BLaER1 (cell line): Measurements from ENCODE around the gene ITIH5.

ENCODE experiments used
- H3K27ac ChIP-seq: shearing (Covaris generic); formaldehyde crosslinking; 2 replicates; pipeline ENCODE4 v1.8.1; 2022
- H3K27me3 ChIP-seq: shearing (Covaris generic); formaldehyde crosslinking; 2 replicates; pipeline ENCODE4 v1.8.1; 2022
- H3K36me3 ChIP-seq: shearing (Covaris generic); formaldehyde crosslinking; 2 replicates; pipeline ENCODE4 v1.8.1; 2022
- H3K4me1 ChIP-seq: shearing (Covaris generic); formaldehyde crosslinking; 2 replicates; pipeline ENCODE4 v1.8.1; 2022
- H3K4me2 ChIP-seq: shearing (Covaris generic); formaldehyde crosslinking; 2 replicates; pipeline ENCODE4 v1.8.1; 2022
- H3K4me3 ChIP-seq: shearing (Covaris generic); formaldehyde crosslinking; 2 replicates; pipeline ENCODE4 v1.8.1; 2022
- H3K9ac ChIP-seq: shearing (Covaris generic); formaldehyde crosslinking; 2 replicates; pipeline ENCODE4 v1.8.1; 2022
- H3K9me3 ChIP-seq: shearing (Covaris generic); formaldehyde crosslinking; 2 replicates; pipeline ENCODE4 v1.8.1; 2022
- H4K20me1 ChIP-seq: shearing (Covaris generic); formaldehyde crosslinking; 2 replicates; pipeline ENCODE4 v1.8.1; 2022
- Cebpa-rat ChIP-seq: shearing (Covaris generic); IDR thresholded peaks from 2 replicates; pipeline ENCODE4 v1.8.1; 2022

ITIH5 gene

GRCh38 chr10:7553531-7553930, 113.2 kb downstream of the ITIH5 start:
- Histone ChIP-seq H3K4me1 (no peaks in the 10 kb centered on the region), H3K36me3 (no peaks in the 10 kb centered on the region), H3K9ac (no peak overlapping the region), H3K4me3 (no peak overlapping the region), H3K27ac (no peak overlapping the region), H3K9me3 (no peaks in the 10 kb centered on the region), H3K27me3 (no peaks in the 10 kb centered on the region), H3K4me2 (no peak overlapping the region), H4K20me1 (no peaks in the 10 kb centered on the region)
- no peak for TF ChIP-seq Cebpa-rat

DNA sequence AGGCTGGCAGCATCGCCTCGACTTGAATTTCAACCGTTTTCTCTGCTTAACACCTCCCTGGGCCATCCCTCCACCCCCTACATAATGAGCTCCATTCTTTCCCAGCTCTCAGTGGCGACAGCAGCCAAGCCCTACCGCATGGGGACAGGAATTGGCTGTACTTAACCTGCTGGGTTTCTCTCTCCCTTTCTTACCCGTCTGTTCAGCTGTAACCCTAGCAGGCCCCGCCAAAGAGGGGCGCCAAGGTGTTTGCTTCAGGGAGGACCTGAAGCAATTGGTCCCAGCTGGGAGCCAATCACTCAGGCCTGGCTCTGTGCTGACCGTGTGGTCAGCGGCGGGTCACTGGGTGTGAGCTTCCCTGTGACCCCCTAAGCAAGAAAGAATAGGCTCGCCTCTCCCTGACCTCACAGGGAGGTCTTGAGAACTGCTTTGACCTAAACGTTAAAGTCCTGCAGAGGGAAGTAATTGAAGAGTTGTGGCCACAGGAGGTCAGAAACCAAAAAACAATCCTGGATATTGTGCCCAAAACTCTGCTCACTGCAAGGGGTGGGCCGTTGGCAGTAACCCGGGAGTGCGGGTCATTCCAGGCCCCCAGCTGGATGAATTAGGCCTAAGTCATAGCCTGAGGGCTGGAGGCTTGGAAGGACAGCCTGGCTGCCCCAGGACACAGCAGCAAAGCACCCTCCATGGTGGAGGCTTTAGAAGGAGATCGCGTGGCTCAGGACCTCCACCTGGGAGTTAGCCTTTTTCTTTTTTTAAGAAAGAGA, 114.6 kb downstream of the ITIH5 start:
- Histone ChIP-seq H3K9ac (no peak overlapping the region), H4K20me1 (no peaks in the 10 kb centered on the region), H3K4me2 (no peak overlapping the region), H3K27ac (no peak overlapping the region), H3K4me1 (no peaks in the 10 kb centered on the region), H3K36me3 (no peaks in the 10 kb centered on the region), H3K27me3 (no peaks in the 10 kb centered on the region), H3K4me3 (no peak overlapping the region), H3K9me3 (no peaks in the 10 kb centered on the region)
- TF ChIP-seq Cebpa-rat, result no peak

DNA sequence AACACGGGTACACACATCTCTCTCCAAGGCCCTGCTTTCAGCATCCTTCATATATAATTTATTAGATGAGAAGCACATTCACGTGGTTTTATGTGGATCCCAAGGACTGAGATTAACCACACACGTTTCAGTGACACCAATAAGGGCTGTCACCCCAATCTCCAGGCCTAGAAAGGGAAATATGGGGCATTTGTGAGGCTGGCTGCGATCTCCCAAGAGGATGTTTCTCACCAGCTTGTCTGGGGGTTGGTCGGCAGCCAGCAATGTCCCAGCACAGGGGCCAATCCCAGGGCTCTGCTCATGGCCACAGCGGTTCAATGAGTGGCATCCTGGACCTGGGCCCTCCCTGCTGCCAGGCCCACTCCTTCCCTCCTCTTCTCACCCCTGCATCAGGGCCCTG, 115.5 kb downstream of the ITIH5 start:
- Histone ChIP-seq H4K20me1 (no peaks in the 10 kb centered on the region), H3K4me2 (no peak overlapping the region), H3K36me3 (no peaks in the 10 kb centered on the region), H3K27ac (no peak overlapping the region), H3K9ac (no peak overlapping the region), H3K4me1 (no peaks in the 10 kb centered on the region), H3K9me3 (no peaks in the 10 kb centered on the region), H3K4me3 (no peak overlapping the region), H3K27me3 (no peaks in the 10 kb centered on the region)
- TF ChIP-seq Cebpa-rat, result no peak

GRCh38 chr10:7550013-7550412, 116.8 kb downstream of the ITIH5 start:
- TF ChIP-seq Cebpa-rat, result no peak
- H3K9me3 ChIP-seq, result no peaks in the 10 kb centered on the region
- no peak overlapping the region for H3K4me3 ChIP-seq

DNA sequence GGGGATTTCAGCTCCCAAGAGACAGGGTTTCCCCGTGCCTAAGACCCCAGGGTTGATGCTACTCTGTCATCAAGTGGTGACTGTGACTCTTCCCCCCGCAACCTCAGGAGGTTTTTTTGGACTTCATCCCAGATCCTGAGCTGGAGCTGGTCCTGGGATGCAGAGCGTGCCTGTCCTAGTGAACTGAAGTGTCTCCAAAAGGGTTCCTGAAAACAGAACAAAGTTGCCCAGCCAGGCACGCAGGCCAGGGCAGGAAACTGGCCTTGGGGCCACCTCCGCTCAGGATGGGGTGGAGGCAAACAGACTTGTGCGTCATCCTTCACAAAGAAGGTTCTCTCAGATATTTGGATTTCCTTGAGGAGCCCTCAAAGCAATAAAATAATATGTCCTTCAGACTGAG, 118.9 kb downstream of the ITIH5 start:
- Histone ChIP-seq H4K20me1 (no peaks in the 10 kb centered on the region), H3K4me1 (no peaks in the 10 kb centered on the region), H3K27ac (no peak overlapping the region), H3K9ac (no peak overlapping the region), H3K27me3 (no peaks in the 10 kb centered on the region), H3K4me2 (no peak overlapping the region), H3K36me3 (no peaks in the 10 kb centered on the region), H3K4me3 (no peak overlapping the region), H3K9me3 (no peaks in the 10 kb centered on the region)
- TF ChIP-seq Cebpa-rat, result no peak

More at GRCh38 chr10:7550013-7550412, 116.8 kb downstream of the ITIH5 start:
- H3K27me3 ChIP-seq, result no peaks in the 10 kb centered on the region
- no peak overlapping the region for H3K27ac ChIP-seq
- no peak overlapping the region for H3K9ac ChIP-seq
- H3K36me3 ChIP-seq, result no peaks in the 10 kb centered on the region
- no peaks in the 10 kb centered on the region for H3K4me1 ChIP-seq
- no peaks in the 10 kb centered on the region for H4K20me1 ChIP-seq
- no peak overlapping the region for H3K4me2 ChIP-seq

- H3K4me2 ChIP-seq, result no peak overlapping the region
- no peak for TF ChIP-seq Cebpa-rat
- H3K4me3 ChIP-seq, result no peak overlapping the region
- H3K36me3 ChIP-seq, result no peaks in the 10 kb centered on the region
- no peaks in the 10 kb centered on the region for H3K27me3 ChIP-seq
- no peaks in the 10 kb centered on the region for H4K20me1 ChIP-seq
- H3K4me1 ChIP-seq, result no peaks in the 10 kb centered on the region
- H3K27ac ChIP-seq, result no peak overlapping the region
- no peaks in the 10 kb centered on the region for H3K9me3 ChIP-seq
- no peak overlapping the region for H3K9ac ChIP-seq
Observed at GRCh38 chr10:7547206-7547605, 119.6 kb downstream of the ITIH5 start.

DNA sequence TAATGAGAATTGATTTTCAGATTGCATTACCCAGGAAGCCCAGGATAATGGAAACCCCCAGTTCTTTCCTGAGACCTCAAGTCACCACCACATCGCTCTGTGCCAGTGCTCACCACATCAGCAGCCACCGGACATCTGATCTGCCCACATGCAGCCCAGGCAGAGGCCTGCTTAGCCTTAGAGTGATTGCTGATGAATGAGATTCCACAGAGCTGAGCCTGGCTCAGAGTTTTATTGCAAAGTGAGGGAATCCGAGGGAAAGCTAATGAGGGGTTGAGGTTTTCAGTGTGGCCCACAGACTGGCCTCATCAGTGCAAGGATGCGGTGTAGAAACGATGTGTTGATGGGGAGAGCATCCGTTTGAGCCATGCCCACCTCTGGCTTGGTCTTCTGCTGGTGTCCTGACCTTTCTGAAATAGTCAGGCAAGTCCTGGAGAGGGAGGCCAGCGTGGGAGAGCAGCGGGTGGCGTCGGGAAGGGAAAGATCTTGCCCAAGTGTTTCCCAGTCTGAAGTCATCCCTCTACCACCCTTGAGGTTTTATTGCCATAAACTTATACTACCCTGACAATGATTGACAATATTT, 120.3 kb downstream of the ITIH5 start:
- no peaks in the 10 kb centered on the region for H3K36me3 ChIP-seq
- H3K9me3 ChIP-seq, result no peaks in the 10 kb centered on the region
- H3K4me3 ChIP-seq, result no peak overlapping the region
- no peak overlapping the region for H3K4me2 ChIP-seq
- H3K4me1 ChIP-seq, result no peaks in the 10 kb centered on the region
- H4K20me1 ChIP-seq, result no peaks in the 10 kb centered on the region
- no peak overlapping the region for H3K27ac ChIP-seq
- no peak overlapping the region for H3K9ac ChIP-seq
- no peak for TF ChIP-seq Cebpa-rat
- H3K27me3 ChIP-seq, result no peaks in the 10 kb centered on the region

GRCh38 chr10:7545792-7546191, 121.0 kb downstream of the ITIH5 start:
- H3K36me3 ChIP-seq, result no peaks in the 10 kb centered on the region
- no peak overlapping the region for H3K4me2 ChIP-seq
- no peaks in the 10 kb centered on the region for H3K4me1 ChIP-seq
- H3K9ac ChIP-seq, result no peak overlapping the region
- H3K4me3 ChIP-seq, result no peak overlapping the region
- no peak overlapping the region for H3K27ac ChIP-seq
- no peaks in the 10 kb centered on the region for H4K20me1 ChIP-seq
- no peaks in the 10 kb centered on the region for H3K9me3 ChIP-seq
- no peaks in the 10 kb centered on the region for H3K27me3 ChIP-seq
- TF ChIP-seq Cebpa-rat, result no peak

- no peak overlapping the region for H3K4me2 ChIP-seq
- H3K36me3 ChIP-seq, result no peaks in the 10 kb centered on the region
- no peaks in the 10 kb centered on the region for H3K9me3 ChIP-seq
- no peaks in the 10 kb centered on the region for H3K4me1 ChIP-seq
- no peak overlapping the region for H3K9ac ChIP-seq
- H3K27me3 ChIP-seq, result no peaks in the 10 kb centered on the region
- no peak overlapping the region for H3K27ac ChIP-seq
- no peak overlapping the region for H3K4me3 ChIP-seq
- no peak for TF ChIP-seq Cebpa-rat
- H4K20me1 ChIP-seq, result no peaks in the 10 kb centered on the region
Observed at GRCh38 chr10:7545261-7545660, 121.5 kb downstream of the ITIH5 start.

DNA sequence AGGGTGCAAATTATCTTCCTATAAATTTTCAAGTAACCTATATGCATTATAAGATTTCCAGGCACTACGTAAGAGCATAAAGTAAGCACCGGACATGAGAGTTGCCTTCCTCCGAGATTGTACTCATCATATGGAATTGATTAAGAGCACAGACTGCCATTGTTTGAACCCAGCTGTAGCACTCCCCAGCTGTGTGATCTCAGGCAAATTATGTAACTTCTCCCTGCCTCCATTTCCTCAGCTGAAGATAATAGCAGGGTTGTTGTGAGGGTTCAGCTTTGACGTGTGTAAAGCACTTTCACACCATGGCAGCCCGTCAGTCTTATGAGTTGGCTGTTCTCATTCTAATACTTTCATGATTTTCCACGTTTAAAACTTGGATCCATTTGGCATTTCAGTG, 122.6 kb downstream of the ITIH5 start:
- no peak overlapping the region for H3K4me3 ChIP-seq
- H3K9me3 ChIP-seq, result no peaks in the 10 kb centered on the region
- no peak overlapping the region for H3K9ac ChIP-seq
- no peaks in the 10 kb centered on the region for H3K27me3 ChIP-seq
- no peak overlapping the region for H3K27ac ChIP-seq
- H3K36me3 ChIP-seq, result no peaks in the 10 kb centered on the region
- H3K4me2 ChIP-seq, result no peak overlapping the region
- H3K4me1 ChIP-seq, result 0 out of 2 replicates have a peak, but pooled peaks cover 1% of the 10 kb centered on the region
- H4K20me1 ChIP-seq, result no peaks in the 10 kb centered on the region
- no peak for TF ChIP-seq Cebpa-rat
